ENCODE measurements around the gene EIF2A.
"Not testable (repeated sequence)": the region's sequence is repeated elsewhere in the genome, so short reads cannot be mapped to it uniquely, and the experiment has no call there.

The EIF2A gene

GRCh38 chr3:150612494-150612893 is 65.9 kb downstream of the EIF2A start:
- no peak overlapping the region for H3K4me3 ChIP-seq (ENCODE audit: control insufficient read depth, low read depth, low read length)
- no peak for DNase-seq (ENCODE audit: low read depth)
- TF ChIP-seq CTCF (conservative IDR thresholded peaks at IDR 0.05; ENCODE audit: control insufficient read depth, insufficient read depth, low read depth, low read length): no peak

GRCh38 chr3:150613034-150613433 is 66.4 kb downstream of the EIF2A start:
- no peak for TF ChIP-seq CTCF (conservative IDR thresholded peaks at IDR 0.05; ENCODE audit: control insufficient read depth, insufficient read depth, low read depth, low read length)
- DNase-seq (ENCODE audit: low read depth): no peak
- no peak overlapping the region for H3K4me3 ChIP-seq (ENCODE audit: control insufficient read depth, low read depth, low read length)

GRCh38 chr3:150613709-150614480 is 67.3 kb downstream of the EIF2A start:
- no peak overlapping the region for H3K4me3 ChIP-seq (ENCODE audit: control insufficient read depth, low read depth, low read length)
- DNase-seq (ENCODE audit: low read depth): no peak
- no peak for TF ChIP-seq CTCF (conservative IDR thresholded peaks at IDR 0.05; ENCODE audit: control insufficient read depth, insufficient read depth, low read depth, low read length)

GRCh38 chr3:150620002-150620689 is 73.6 kb downstream of the EIF2A start:
- no peak for DNase-seq (ENCODE audit: low read depth)
- no peak overlapping the region for H3K4me3 ChIP-seq (ENCODE audit: control insufficient read depth, low read depth, low read length)
- TF ChIP-seq CTCF (conservative IDR thresholded peaks at IDR 0.05; ENCODE audit: control insufficient read depth, insufficient read depth, low read depth, low read length): no peak

GRCh38 chr3:150622955-150623354 is 76.4 kb downstream of the EIF2A start:
- not testable (repeated sequence) for DNase-seq (ENCODE audit: low read depth); H3K4me3 ChIP-seq (ENCODE audit: control insufficient read depth, low read depth, low read length)

GRCh38 chr3:150623945-150624344 is 77.4 kb downstream of the EIF2A start:
- no peak overlapping the region for H3K4me3 ChIP-seq (ENCODE audit: control insufficient read depth, low read depth, low read length)
- peak; percentile 16 for DNase-seq (ENCODE audit: low read depth)
- no peak for TF ChIP-seq CTCF (conservative IDR thresholded peaks at IDR 0.05; ENCODE audit: control insufficient read depth, insufficient read depth, low read depth, low read length)

GRCh38 chr3:150626148-150626930 is 79.8 kb downstream of the EIF2A start:
- no peak overlapping the region for H3K4me3 ChIP-seq (ENCODE audit: control insufficient read depth, low read depth, low read length)
- no peak for TF ChIP-seq CTCF (conservative IDR thresholded peaks at IDR 0.05; ENCODE audit: control insufficient read depth, insufficient read depth, low read depth, low read length)
- DNase-seq (ENCODE audit: low read depth): no peak
